CD4-positive, alpha-beta T cell (primary cell): ENCODE results near the gene ELMO1. TPM values are rescaled to one million over a fixed set of nuclear protein-coding genes. Genes with fewer than 3 reads are reported as not detected.

Source experiments
- ATAC-seq: fragments of 200-7000 bp; cut with Tn5 transposase; one replicate; pipeline ENCODE4 v1.10.0; 2022; ENCODE audit warnings: mild to moderate bottlenecking; ENCODE audit not compliant: poor library complexity
- CTCF ChIA-PET: fragments of 350-600 bp; sonication (Branson Sonifier 250); formaldehyde crosslinking; loops from one replicate; lab custom pipeline; 2021; ENCODE audit warnings: antibody characterized with exemption, inconsistent platforms; lab: Charles Lee
- POLR2A ChIA-PET: fragments of 350-600 bp; sonication (Branson Sonifier 250); formaldehyde crosslinking; loops from one replicate; lab custom pipeline; 2021; ENCODE audit warnings: antibody characterized with exemption, inconsistent platforms; lab: Charles Lee
- DNase-seq, 14 experiments: peaks; one replicate each; pipeline ENCODE4 v3.0.0-alpha.2; 2013 to 2020; ENCODE audit warnings: mixed read lengths in 2 of 14
- H3K27ac ChIP-seq, 2 donors: one replicate each; pipeline versions ENCODE4 v1.5.1 to v1.7.0; 2013; ENCODE audit warnings: low read length in 2 of 2, low read depth in 1 of 2, mild to moderate bottlenecking in 1 of 2
- H3K27me3 ChIP-seq, 2 experiments: 1 replicate in 1 of 2; 2 replicates in 1 of 2; pipeline versions ENCODE4 v1.6.1 to v1.7.0; 2013; ENCODE audit warnings: low read length in 2 of 2, control low read depth in 1 of 2, mild to moderate bottlenecking in 1 of 2, moderate library complexity in 1 of 2; ENCODE audit not compliant: insufficient read depth in 2 of 2, control insufficient read depth in 1 of 2
- H3K36me3 ChIP-seq: one replicate; pipeline ENCODE4 v1.6.1; 2013; ENCODE audit warnings: low read length, control low read depth; ENCODE audit not compliant: insufficient read depth
- H3K4me1 ChIP-seq: one replicate; pipeline ENCODE4 v1.6.1; 2013; ENCODE audit warnings: low read length, control low read depth; ENCODE audit not compliant: insufficient read depth
- H3K4me3 ChIP-seq: one replicate; pipeline ENCODE4 v1.5.1; 2013; ENCODE audit warnings: mild to moderate bottlenecking, low read length, moderate library complexity
- H3K9me3 ChIP-seq, 2 experiments: 1 replicate in 1 of 2; 2 replicates in 1 of 2; pipeline versions ENCODE4 v1.6.1 to v1.7.0; 2013; ENCODE audit warnings: low read length in 2 of 2, mild to moderate bottlenecking in 2 of 2, control low read depth in 1 of 2, moderate library complexity in 1 of 2; ENCODE audit not compliant: control insufficient read depth in 1 of 2, insufficient read depth in 1 of 2
- H3K27ac Mint-ChIP-seq: one replicate; pipeline ENCODE4 v1.8.0; 2020; ENCODE audit warnings: mixed read lengths
- H3K27me3 Mint-ChIP-seq: one replicate; pipeline ENCODE4 v1.8.0; 2021; ENCODE audit warnings: mixed read lengths
- H3K36me3 Mint-ChIP-seq: one replicate; pipeline ENCODE4 v1.8.0; 2021; ENCODE audit warnings: low read depth, mixed read lengths
- H3K4me1 Mint-ChIP-seq: one replicate; pipeline ENCODE4 v1.8.0; 2021; ENCODE audit warnings: low read depth, mixed read lengths
- H3K4me3 Mint-ChIP-seq: one replicate; pipeline ENCODE4 v1.8.0; 2020; ENCODE audit warnings: mild to moderate bottlenecking, mixed read lengths
- H3K9me3 Mint-ChIP-seq: one replicate; pipeline ENCODE4 v1.8.0; 2020; ENCODE audit warnings: mixed read lengths
- CTCF ChIP-seq: fragments of 200-600 bp; IDR thresholded peaks from one replicate; pipeline ENCODE4 v1.8.0; 2022; ENCODE audit warnings: antibody characterized with exemption, mild to moderate bottlenecking
- intact Hi-C, 2 experiments: fragments of 100-400 bp; cut with DNase I in 1 of 2; cut with micrococcal nuclease in 1 of 2; formaldehyde crosslinking; loops; one replicate each; pipeline versions ENCODE4 v1.15.1 to v1.9.0; 2023 to 2025; cut with DNase I, micrococcal nuclease
- total RNA-seq, 174 experiments: library from RNA in 2 of 174; stranded (reverse) in 2 of 174; gene quantifications; one replicate each; pipeline ENCODE4 v1.2.3 and lab custom pipeline; 2021 to 2026

The ELMO1 gene
- total RNA-seq, 2 experiments from 2014 or later = 117 to 120 TPM

- ChIA-PET CTCF (no interaction called here), POLR2A (interaction anchor here (6.9 kb wide), 1 partner anchor 97 kb away, joined by 134 read pairs; the partner anchor contains the start of gene ELMO1)
- Mint-ChIP-seq H3K27ac (no peak overlapping the region), H3K9me3 (no peaks in the 10 kb centered on the region), H3K36me3 (peaks cover 10% of the 10 kb centered on the region), H3K4me1 (peaks cover 84% of the 10 kb centered on the region), H3K4me3 (peak overlapping the region; percentile 9), H3K27me3 (no peaks in the 10 kb centered on the region)
- ATAC-seq = no peak
- H3K4me3 ChIP-seq = no peak overlapping the region
- no peak for DNase-seq
- H3K27me3 ChIP-seq = no peaks in the 10 kb centered on the region
- H3K27ac ChIP-seq = no peak overlapping the region
- intact Hi-C loops = loop anchor here (5.0 kb wide), 4 partner anchors 43 to 858 kb away; no protein-coding TSS in a partner anchor
- TF ChIP-seq CTCF = no peak
- peaks cover 61% of the 10 kb centered on the region for H3K4me1 ChIP-seq
- H3K36me3 ChIP-seq = no peaks in the 10 kb centered on the region
- H3K9me3 ChIP-seq = no peaks in the 10 kb centered on the region
Observed at GRCh38 chr7:37349979-37350590, 98.6 kb downstream of the ELMO1 start.

GRCh38 chr7:37348982-37349381 is 99.7 kb downstream of the ELMO1 start:
- peaks cover 55% of the 10 kb centered on the region for H3K4me1 ChIP-seq
- POLR2A ChIA-PET = interaction anchor here (1.3 kb wide), 1 partner anchor 99 kb away, joined by 3 read pairs; no protein-coding TSS in a partner anchor

GRCh38 chr7:37346761-37347160 is 101.9 kb downstream of the ELMO1 start:
- peak overlapping the region; percentile 46 for H3K27ac Mint-ChIP-seq

More at GRCh38 chr7:37348982-37349381, 99.7 kb downstream of the ELMO1 start:
- Histone ChIP-seq H3K27ac (no peak overlapping the region), H3K9me3 (no peaks in the 10 kb centered on the region), H3K4me3 (no peak overlapping the region), H3K27me3 (no peaks in the 10 kb centered on the region), H3K36me3 (no peaks in the 10 kb centered on the region)
- no peak for ATAC-seq
- no peak overlapping the region for H3K4me3 Mint-ChIP-seq
- H3K4me1 Mint-ChIP-seq = peaks cover 80% of the 10 kb centered on the region
- H3K27ac Mint-ChIP-seq = peak overlapping the region; percentile 46
- CTCF ChIA-PET = no interaction called here
- DNase-seq = no peak
- no peaks in the 10 kb centered on the region for H3K27me3 Mint-ChIP-seq
- intact Hi-C loops = loop anchor here in 1 of 2 experiments (5.0 kb wide), 1 partner anchor 42 kb away; no protein-coding TSS in a partner anchor
- no peak for TF ChIP-seq CTCF
- H3K9me3 Mint-ChIP-seq = no peaks in the 10 kb centered on the region
- peaks cover 10% of the 10 kb centered on the region for H3K36me3 Mint-ChIP-seq

More at GRCh38 chr7:37346761-37347160, 101.9 kb downstream of the ELMO1 start:
- Mint-ChIP-seq H3K4me3 (no peak overlapping the region), H3K27me3 (no peaks in the 10 kb centered on the region), H3K9me3 (no peaks in the 10 kb centered on the region), H3K36me3 (peaks cover 10% of the 10 kb centered on the region), H3K4me1 (peaks cover 74% of the 10 kb centered on the region)
- Histone ChIP-seq H3K27ac (peak overlapping the region in 1 of 2 donors; percentile 32), H3K4me3 (no peak overlapping the region), H3K9me3 (no peaks in the 10 kb centered on the region), H3K36me3 (no peaks in the 10 kb centered on the region), H3K27me3 (no peaks in the 10 kb centered on the region), H3K4me1 (peaks cover 55% of the 10 kb centered on the region)
- ChIA-PET CTCF (interaction anchor here (1.8 kb wide), 1 partner anchor 36 kb away, joined by 3 read pairs; no protein-coding TSS in a partner anchor), POLR2A (interaction anchor here (1.5 kb wide), 1 partner anchor 102 kb away, joined by 3 read pairs; the partner anchor contains the start of gene ELMO1)
- TF ChIP-seq CTCF = no peak
- DNase-seq (no peak), ATAC-seq (no peak)
- intact Hi-C loops = loop anchor here in 1 of 2 experiments (5.0 kb wide), 1 partner anchor 39 kb away; no protein-coding TSS in a partner anchor
